Stimulated activated CD4-positive, alpha-beta T cell treated with anti-CD3 and anti-CD28 coated beads, TNF-alpha, amount 100 ng/mL, for 4 hours (primary cell): ENCODE measurements around the gene DCC.

Experiments
- DNase-seq, 3 experiments: peaks; one replicate each; pipeline ENCODE4 v3.0.0-alpha.2; 2020; ENCODE audit warnings: low read depth in 3 of 3

Gene DCC

GRCh38 chr18:52685316-52685715 lies 345.3 kb downstream of the DCC start:
- DNase-seq = no peak

GRCh38 chr18:52691841-52692240 lies 351.8 kb downstream of the DCC start:
- DNase-seq = no peak

GRCh38 chr18:52694804-52695203 lies 354.8 kb downstream of the DCC start:
- DNase-seq = no peak

GRCh38 chr18:52700116-52700515 lies 360.1 kb downstream of the DCC start:
- DNase-seq = no peak

- DNase-seq = no peak
These were observed 360.8 kb downstream of the DCC start for GRCh38 chr18:52700816-52701215.

- DNase-seq = no peak
These were observed 361.4 kb downstream of the DCC start for GRCh38 chr18:52701219-52701935.

GRCh38 chr18:52715421-52715820 lies 375.4 kb downstream of the DCC start:
- DNase-seq = no peak

GRCh38 chr18:52715991-52716390 lies 376.0 kb downstream of the DCC start:
- DNase-seq = no peak

GRCh38 chr18:52716973-52717372 lies 377.0 kb downstream of the DCC start:
- no peak for DNase-seq

- DNase-seq = no peak
These were observed 382.9 kb downstream of the DCC start for GRCh38 chr18:52722904-52723303.

GRCh38 chr18:52723550-52723970 lies 383.6 kb downstream of the DCC start:
- DNase-seq = no peak

GRCh38 chr18:52730972-52731619 lies 391.1 kb downstream of the DCC start:
- no peak for DNase-seq

- DNase-seq = no peak
These were observed 398.9 kb downstream of the DCC start for GRCh38 chr18:52738946-52739345.

- no peak for DNase-seq
These were observed 407.0 kb downstream of the DCC start for GRCh38 chr18:52746986-52747385.

GRCh38 chr18:52747869-52748268 lies 407.9 kb downstream of the DCC start:
- no peak for DNase-seq

- DNase-seq = no peak
These were observed 408.3 kb downstream of the DCC start for GRCh38 chr18:52748343-52748742.

GRCh38 chr18:52749542-52749941 lies 409.5 kb downstream of the DCC start:
- DNase-seq = no peak

- DNase-seq = no peak
These were observed 411.0 kb downstream of the DCC start for GRCh38 chr18:52750995-52751394.

GRCh38 chr18:52764316-52764715 lies 424.3 kb downstream of the DCC start:
- DNase-seq = no peak

GRCh38 chr18:52766002-52766545 lies 426.1 kb downstream of the DCC start:
- no peak for DNase-seq

GRCh38 chr18:52781113-52781512 lies 441.1 kb downstream of the DCC start:
- DNase-seq = no peak

- no peak for DNase-seq
These were observed 451.3 kb downstream of the DCC start for GRCh38 chr18:52791321-52791720.

- DNase-seq = no peak
These were observed 472.8 kb downstream of the DCC start for GRCh38 chr18:52812834-52813233.
